Stimulated activated CD8-positive, alpha-beta memory T cell treated with anti-CD3 and anti-CD28 coated beads, Interleukin-12 subunit alpha, Interleukin-12 subunit beta, amount 100 ng/mL, for 4 hours (primary cell): ENCODE measurements around the gene ATRNL1.

Source experiments
- DNase-seq: peaks from one replicate; pipeline ENCODE4 v3.0.0-alpha.2; 2020; ENCODE audit warnings: low read depth

ATRNL1 gene

GRCh38 chr10:115950320-115950719 lies 857.2 kb downstream of the ATRNL1 start:
- no peak for DNase-seq

GRCh38 chr10:115951242-115951641 lies 858.1 kb downstream of the ATRNL1 start:
- DNase-seq: no peak

GRCh38 chr10:115953281-115953680 lies 860.1 kb downstream of the ATRNL1 start:
- no peak for DNase-seq

GRCh38 chr10:115953968-115954367 lies 860.8 kb downstream of the ATRNL1 start:
- no peak for DNase-seq

- DNase-seq: no peak
Observed at GRCh38 chr10:115956225-115957011, 863.3 kb downstream of the ATRNL1 start.

- DNase-seq: no peak
Observed at GRCh38 chr10:115957012-115957399, 863.8 kb downstream of the ATRNL1 start.

GRCh38 chr10:115957786-115958442 lies 864.7 kb downstream of the ATRNL1 start:
- DNase-seq: no peak

GRCh38 chr10:115963848-115964247 lies 870.7 kb downstream of the ATRNL1 start:
- DNase-seq: no peak

- DNase-seq: no peak
Observed at GRCh38 chr10:115964827-115965226, 871.7 kb downstream of the ATRNL1 start.

- DNase-seq: no peak
Observed at GRCh38 chr10:115965376-115965775, 872.2 kb downstream of the ATRNL1 start.

GRCh38 chr10:115968236-115968635 lies 875.1 kb downstream of the ATRNL1 start:
- DNase-seq: no peak

- no peak for DNase-seq
Observed at GRCh38 chr10:115969591-115969990, 876.4 kb downstream of the ATRNL1 start.

- no peak for DNase-seq
Observed at GRCh38 chr10:115971921-115972320, 878.8 kb downstream of the ATRNL1 start.

- DNase-seq: no peak
Observed at GRCh38 chr10:115972426-115972825, 879.3 kb downstream of the ATRNL1 start.

GRCh38 chr10:115974351-115974750 lies 881.2 kb downstream of the ATRNL1 start:
- DNase-seq: no peak

GRCh38 chr10:115974816-115975430 lies 881.8 kb downstream of the ATRNL1 start:
- no peak for DNase-seq

- DNase-seq: no peak
Observed at GRCh38 chr10:115975506-115975905, 882.3 kb downstream of the ATRNL1 start.

GRCh38 chr10:115976342-115976741 lies 883.2 kb downstream of the ATRNL1 start:
- DNase-seq: no peak

GRCh38 chr10:115977855-115978254 lies 884.7 kb downstream of the ATRNL1 start:
- DNase-seq: no peak

- DNase-seq: no peak
Observed at GRCh38 chr10:115979576-115979975, 886.4 kb downstream of the ATRNL1 start.

- no peak for DNase-seq
Observed at GRCh38 chr10:115980470-115980869, 887.3 kb downstream of the ATRNL1 start.

GRCh38 chr10:115981081-115981480 lies 887.9 kb downstream of the ATRNL1 start:
- DNase-seq: no peak

- DNase-seq: no peak
Observed at GRCh38 chr10:115982076-115982475, 888.9 kb downstream of the ATRNL1 start.
